PC-3 (cell line): ENCODE data around the gene DCAF8.

Source experiments
- EZH2 ChIP-seq: fragments of 300-600 bp; sonication (generic); IDR thresholded peaks from one replicate; pipeline ENCODE4 v1.6.1; 2017; ENCODE audit warnings: antibody characterized with exemption, mild to moderate bottlenecking, low read length; ENCODE audit not compliant: unreplicated experiment
- TF ChIP-seq, protein P1 (sequence below): fragments of 300-600 bp; sonication (generic); conservative IDR thresholded peaks from 2 replicates; pipeline ENCODE4 v1.5.1; 2017; ENCODE audit warnings: antibody characterized with exemption, low read depth, mild to moderate bottlenecking, low read length

- TF ChIP-seq, protein P1, sequence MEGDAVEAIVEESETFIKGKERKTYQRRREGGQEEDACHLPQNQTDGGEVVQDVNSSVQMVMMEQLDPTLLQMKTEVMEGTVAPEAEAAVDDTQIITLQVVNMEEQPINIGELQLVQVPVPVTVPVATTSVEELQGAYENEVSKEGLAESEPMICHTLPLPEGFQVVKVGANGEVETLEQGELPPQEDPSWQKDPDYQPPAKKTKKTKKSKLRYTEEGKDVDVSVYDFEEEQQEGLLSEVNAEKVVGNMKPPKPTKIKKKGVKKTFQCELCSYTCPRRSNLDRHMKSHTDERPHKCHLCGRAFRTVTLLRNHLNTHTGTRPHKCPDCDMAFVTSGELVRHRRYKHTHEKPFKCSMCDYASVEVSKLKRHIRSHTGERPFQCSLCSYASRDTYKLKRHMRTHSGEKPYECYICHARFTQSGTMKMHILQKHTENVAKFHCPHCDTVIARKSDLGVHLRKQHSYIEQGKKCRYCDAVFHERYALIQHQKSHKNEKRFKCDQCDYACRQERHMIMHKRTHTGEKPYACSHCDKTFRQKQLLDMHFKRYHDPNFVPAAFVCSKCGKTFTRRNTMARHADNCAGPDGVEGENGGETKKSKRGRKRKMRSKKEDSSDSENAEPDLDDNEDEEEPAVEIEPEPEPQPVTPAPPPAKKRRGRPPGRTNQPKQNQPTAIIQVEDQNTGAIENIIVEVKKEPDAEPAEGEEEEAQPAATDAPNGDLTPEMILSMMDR, result no peak
- TF ChIP-seq EZH2, result no peak
Observed at GRCh38 chr1:160204526-160205241, 57.7 kb downstream of the DCAF8 start.
